Activated CD4-positive, alpha-beta T cell treated with anti-CD3 and anti-CD28 coated beads, Interleukin-2, amount 50 U/mL, for 24 hours (primary cell): ENCODE results near the gene OR6F1.
"Not testable (repeated sequence)": the region's sequence is repeated elsewhere in the genome, so short reads cannot be mapped to it uniquely, and the experiment has no call there.

Source experiments
- DNase-seq, 2 donors: peaks; one replicate each; pipeline ENCODE4 v3.0.0-alpha.2; 2020; ENCODE audit warnings: low read depth in 1 of 2, low spot score in 1 of 2

Gene OR6F1

DNA sequence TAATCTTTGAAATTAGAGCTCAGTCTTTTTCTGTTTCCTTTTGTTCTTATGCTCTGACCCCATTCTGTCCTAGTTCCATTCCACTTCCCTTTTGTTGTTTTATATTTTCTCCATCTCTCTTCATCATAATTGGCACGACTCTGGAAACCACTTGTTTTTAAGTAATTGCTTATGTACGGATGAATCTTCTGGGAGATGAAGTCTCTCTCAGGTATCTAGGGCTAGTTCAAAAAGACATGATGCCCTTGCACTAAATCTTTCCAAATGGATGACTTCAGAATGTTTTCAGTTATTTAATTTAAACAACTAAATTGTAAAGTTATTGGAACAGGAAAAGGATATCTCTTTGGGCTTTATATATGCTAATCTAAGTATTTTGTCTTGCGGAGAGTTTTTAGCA is at the start of gene OR6F1:
Gene OR6F1, minus strand, starts transcription at position 101 of the 400 bp plus-strand sequence. CDS start 3,891 bp downstream, outside the sequence.
- no peak for DNase-seq

DNA sequence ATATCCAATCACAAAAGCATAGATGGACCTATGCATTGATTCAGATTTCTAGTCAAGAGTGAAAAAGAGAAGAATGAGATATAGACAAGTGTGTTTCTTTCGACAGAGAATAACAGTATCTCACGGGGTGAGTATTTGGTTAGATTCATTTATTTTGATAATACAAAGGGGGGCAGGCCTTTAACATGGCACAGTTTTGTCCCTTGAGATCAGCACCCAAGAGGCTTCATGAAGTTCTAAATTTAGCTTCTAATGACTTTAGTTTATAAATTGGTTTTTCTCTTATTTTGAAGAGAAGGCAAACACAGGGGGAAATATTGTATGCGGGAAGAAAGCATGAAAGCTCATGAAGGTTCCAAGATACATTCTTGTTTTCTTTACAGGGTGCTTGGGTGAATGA is 44.0 kb upstream of the OR6F1 start, which contains the start of gene OR1C1:
Gene OR1C1, minus strand, starts transcription at position 101 of the 400 bp plus-strand sequence. CDS start 2,150 bp downstream, outside the sequence.
- no peak for DNase-seq

DNA sequence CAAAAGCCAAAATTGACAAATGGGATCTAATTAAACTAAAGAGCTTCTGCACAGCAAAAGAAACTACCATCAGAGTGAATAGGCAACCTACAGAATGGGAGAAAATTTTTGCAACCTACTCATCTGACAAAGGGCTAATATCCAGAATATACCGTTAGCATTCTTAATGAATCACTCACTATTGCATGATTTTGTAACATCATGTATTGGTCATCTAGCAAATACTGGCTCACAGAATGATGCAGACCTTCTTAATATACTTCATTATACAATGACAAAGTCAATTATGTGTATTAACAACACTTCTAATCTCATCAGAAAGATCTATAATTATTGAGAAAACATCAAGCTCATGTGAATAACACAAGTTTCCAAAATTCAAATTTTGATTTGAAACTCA is 37.9 kb upstream of the OR6F1 start:
- not testable (repeated sequence) for DNase-seq

DNA sequence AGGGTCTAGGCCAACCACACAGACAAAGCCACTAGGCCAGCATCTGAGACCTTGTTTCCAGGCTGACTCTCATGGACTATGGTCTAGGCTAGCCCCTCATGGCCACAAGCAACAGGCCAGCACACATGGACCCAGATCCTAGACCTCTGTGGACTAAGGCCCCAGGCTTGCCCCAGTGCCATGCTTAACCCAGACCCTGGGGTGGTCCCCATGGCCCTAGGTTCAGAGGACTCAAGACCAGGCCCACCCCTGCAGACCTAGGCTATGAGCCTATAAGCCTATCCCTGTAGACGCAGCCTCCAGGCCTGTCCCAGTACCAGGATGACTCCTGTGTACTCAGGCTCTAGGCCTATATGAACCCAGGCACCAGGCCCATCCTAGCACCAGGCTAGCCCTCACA is 33.4 kb upstream of the OR6F1 start:
- DNase-seq = no peak

DNA sequence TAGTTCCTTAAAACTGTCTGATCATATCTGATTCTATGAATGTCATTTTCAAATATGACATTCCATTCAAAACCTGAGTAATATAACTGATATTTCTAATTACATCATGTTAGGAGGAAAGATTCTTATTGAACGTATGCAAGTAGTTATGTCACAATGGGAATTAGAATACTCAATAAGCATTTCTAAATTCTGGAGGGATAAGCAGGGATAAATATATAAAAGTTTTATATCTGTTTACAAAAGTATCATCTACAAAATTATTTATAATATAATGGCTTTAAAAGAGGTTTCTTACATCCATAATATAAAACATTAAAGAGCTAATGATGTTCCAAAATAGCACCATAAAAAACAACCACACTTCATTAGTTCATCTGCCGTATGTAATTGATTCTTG is 31.6 kb upstream of the OR6F1 start, which contains the start of gene OR14A2:
Gene OR14A2, minus strand, starts transcription at position 101 of the 400 bp plus-strand sequence.
- DNase-seq = no peak

DNA sequence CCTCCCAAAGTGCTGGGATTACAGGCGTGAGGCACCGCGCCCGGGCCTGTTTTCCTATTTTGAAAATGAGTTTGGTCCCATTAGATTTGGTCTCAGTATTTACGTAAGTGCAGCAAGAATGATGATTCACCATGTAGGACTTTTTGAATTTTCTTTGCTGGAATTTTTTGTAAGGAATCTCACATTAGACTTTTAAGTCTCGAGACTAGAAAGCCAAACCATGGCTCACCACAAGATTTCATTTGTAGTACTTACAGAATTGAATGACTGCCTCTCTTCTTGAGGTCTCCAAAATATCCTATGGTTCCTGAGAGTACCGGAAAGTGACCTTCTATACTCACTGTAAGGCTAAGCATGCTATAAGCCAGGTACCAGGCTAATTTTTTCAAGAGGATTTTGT is 31.2 kb upstream of the OR6F1 start:
- no peak for DNase-seq

DNA sequence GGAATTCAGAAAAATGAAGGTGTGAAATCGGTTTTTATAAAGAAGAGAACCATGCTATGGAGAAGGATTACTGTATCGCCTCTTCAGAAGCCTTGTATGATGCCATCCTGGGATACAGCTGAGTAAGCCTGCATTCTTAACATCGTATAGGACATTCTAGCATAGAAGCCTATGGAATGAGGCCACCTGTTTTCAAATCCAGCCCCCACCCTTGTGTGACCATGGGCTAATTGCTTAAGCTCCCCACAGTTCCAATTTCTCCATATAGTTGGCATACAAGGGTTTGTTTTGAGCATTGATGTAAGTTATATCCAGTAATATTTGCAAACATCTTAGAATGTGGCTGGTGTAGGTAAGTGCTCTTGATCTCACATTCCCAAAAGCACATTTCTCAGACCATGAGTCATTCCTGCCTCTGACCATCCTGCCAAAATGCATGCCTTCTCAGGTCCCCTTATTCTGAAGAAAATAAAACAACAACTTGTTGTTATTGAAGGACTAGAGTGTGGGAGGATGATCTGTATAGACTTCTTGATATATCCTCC is 30.0 kb upstream of the OR6F1 start:
- no peak for DNase-seq

DNA sequence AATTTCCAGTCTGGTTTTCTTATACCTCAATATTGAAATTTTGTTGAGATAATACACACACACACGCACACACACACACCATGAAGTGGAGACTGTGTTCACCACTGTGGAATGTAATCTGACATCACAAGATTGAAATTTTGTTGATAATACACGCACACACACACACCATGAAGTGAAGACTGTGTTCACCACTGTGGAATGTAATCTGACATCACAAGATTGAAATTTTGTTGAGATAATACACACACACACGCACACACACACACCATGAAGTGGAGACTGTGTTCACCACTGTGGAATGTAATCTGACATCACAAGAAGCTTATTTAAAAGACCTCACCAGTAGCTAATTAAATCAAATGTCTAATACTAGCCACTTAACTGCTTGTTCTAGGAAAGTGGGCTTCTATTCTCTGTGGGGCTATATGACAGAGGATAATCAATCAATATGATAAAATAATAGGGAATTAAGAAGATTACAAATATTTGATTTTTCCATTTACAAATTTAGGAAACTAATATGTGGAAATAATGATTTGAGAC is 25.8 kb upstream of the OR6F1 start:
- not testable (repeated sequence) for DNase-seq

DNA sequence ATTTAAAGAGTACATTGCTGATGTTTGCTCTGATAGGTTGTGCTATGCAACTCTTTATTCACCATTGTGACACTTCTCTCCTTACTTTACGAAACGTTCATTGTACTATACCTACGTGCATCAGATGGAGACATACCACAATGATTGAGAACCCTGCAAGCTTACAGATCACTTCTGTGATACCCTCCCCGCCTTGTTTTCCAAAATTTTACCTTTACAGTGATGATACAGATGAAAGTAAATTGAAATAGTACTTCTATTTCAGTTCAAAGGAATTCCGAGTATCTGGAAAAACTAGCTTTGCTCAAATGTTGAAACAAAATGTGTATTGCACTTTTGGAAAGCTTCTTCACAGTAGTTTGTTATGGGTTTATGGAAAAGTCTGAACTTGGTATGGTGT is 25.3 kb upstream of the OR6F1 start:
- no peak for DNase-seq

DNA sequence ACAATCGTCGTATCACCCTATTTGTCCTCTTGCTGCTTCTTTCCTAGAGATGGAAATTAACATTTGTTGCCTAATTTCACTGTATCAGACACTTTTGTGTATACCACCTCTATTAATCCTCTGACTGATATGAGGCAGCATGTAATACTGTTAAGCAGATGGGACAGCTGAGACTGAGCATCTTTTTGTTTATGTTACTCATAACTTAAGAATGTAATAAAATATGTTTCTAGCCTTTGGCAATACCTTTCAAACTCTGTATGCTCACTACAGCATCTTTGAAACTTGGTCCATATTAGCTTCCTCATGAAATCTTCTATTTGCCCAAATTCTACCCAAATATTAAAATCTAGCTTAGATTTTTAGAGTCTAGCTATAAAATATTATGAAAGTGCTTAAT is 24.3 kb upstream of the OR6F1 start:
- DNase-seq = no peak

DNA sequence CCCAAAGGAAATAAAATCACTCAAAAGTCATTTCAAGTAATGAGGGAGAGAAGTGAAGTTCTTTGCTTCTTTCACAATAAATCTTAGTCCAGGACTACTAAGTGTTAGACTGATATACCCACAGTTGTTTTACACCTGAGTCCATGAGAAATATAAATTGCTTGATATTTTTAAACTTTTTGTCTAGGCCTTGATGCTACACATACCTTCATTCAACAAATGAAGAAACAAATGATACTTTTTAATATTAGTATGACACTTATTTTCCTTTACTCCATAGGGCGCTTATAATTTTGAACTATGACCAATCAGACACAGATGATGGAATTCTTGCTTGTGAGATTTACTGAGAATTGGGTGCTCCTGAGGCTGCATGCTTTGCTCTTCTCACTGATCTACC is 21.9 kb upstream of the OR6F1 start, which contains the start of gene OR14K1:
Gene OR14K1, plus strand, starts transcription at position 301 of the 400 bp plus-strand sequence. Its CDS starts 0 bp downstream, at position 301.
- no peak for DNase-seq

DNA sequence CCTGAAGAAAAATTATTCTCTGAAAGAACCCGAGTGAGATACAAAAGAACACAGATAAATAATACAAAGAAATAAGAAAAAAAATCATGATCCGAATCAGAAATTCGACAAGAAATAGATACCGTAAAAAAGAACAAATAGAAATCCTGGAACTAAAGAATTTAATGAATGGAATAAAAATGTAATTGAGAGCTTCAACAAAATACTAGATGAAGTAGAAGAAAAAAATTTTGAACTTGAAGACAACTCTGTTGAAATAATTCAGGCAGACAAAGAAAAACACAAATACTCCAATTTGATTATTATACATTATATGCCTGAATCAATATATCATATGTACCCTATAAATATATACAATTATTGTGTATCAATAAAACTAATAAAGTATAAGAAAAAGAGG is 4.8 kb upstream of the OR6F1 start:
- no peak for DNase-seq

DNA sequence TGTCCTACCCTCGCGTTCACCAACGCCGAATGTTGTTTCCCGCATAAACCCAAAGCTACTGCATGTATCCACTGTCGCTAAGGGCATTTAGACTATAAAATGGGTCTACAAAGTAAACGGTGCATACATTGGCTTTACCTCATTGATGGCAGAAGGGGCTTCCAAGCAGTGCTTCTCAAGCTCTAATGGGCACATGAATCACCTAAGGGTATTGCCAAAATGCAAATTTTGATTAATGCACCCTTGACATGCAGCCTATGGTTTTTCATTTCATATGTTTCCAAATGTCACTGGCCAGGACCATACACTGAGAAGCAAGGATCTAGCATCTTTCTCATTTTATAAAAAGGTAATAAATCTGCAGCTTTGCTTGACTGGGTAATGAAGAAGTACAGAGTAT is 2.7 kb downstream of the OR6F1 start:
- DNase-seq = no peak

DNA sequence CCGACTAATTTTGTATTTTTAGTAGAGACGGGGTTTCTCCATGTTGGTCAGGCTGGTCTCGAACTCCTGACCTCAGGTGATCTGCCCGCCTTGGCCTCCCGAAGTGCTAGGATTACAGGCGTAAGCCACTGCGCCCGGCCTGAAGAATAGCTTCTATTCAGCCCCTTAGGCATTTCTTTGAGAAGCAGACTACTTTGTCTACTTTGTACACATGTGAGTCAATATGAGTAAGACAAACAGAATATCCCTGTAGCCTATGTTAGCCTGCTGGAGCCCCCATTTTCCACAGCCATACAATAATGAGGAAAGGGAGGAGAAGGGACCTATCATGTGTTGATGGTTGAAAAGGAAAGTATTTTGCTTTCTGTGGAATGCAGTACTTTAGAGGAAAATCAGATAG is 5.8 kb downstream of the OR6F1 start:
- DNase-seq = not testable (repeated sequence)

DNA sequence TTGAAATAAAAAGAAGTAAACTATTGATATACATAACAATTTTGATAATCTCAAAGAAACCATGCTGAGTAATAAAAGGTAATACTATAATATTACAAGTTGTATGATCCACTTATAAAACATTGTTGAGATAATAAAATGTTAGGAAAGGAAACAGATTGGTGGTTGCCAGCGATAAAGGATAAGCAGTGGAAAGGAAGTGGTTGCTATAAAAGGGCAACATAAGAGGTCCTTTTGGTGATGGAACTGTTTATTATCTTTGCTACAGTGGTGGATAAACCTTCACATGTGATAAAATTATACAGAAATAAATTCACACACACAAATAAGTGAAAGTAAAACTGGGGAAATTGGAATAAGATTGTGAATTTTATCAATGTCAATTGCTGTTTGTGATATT is 15.1 kb downstream of the OR6F1 start:
- DNase-seq = no peak

DNA sequence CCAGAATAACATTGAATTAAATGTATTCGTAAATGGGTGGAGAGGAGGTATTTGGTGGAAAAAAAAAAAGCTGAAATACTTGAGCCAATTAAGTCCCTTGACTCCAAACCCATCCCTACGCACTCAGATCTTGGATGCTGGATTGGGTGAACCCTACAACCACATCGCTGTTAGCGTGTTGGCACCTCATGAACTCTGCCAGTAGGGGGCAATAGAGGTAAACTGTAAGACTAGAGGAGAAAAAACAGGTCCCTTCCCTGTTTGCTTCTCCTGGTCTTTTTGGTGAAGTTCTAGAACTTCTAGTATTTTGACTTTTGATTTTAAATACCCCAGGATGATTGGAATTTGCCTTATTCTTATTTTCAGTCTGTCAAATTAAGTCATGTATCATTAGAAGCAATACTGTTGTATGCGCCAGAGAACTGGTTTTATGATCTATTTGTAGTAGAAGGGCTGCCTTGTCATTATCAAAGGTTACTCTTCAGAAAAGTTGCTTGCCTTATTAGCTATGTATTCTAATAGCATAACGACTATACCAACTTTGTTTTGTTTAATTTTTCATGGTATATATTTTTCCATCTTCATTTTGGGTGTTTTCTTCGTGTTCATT is 35.1 kb downstream of the OR6F1 start:
- peak in 1 of 2 donors; percentile 29 for DNase-seq

DNA sequence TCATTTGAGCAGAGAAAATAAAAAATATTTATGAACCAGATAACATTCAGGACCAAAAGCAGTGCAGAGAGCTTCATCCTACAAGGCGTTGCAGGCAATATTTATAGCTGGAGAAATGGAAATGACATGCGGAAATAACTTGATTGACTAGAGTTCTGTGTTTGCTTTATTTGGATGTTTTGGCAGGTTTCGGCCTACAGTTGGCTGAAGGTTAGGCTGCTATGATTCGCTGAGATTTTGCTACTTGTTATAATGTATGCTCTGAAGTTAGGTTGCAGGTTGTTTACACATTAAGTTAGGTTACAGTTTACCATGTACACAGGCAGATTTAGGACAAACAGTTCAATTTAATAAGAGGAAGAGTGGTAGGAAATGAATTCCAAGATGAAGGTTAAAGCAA is 36.3 kb downstream of the OR6F1 start:
- no peak for DNase-seq

DNA sequence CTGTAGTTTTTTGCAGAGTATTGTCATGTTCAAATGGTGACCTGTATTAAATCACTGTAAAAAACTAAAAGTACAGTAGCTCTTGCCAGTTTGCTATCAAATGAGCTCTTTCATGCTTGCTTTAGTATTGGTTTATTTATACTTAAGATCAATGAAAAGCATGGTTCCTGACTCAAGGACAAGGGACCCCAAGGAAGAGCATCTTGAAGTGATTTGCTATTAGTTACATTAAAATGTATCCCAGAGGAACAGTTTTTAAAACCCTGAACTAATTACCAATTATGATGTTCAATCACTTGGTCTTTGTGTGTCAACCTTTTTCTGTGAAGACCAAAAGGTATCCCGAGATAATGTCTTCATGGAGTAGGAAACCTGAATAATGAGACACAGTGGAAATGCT is 36.8 kb downstream of the OR6F1 start, which contains the start of gene OR13G1:
Gene OR13G1, minus strand, starts transcription at position 101 of the 400 bp plus-strand sequence. CDS start 6,698 bp downstream, outside the sequence.
- DNase-seq = no peak

DNA sequence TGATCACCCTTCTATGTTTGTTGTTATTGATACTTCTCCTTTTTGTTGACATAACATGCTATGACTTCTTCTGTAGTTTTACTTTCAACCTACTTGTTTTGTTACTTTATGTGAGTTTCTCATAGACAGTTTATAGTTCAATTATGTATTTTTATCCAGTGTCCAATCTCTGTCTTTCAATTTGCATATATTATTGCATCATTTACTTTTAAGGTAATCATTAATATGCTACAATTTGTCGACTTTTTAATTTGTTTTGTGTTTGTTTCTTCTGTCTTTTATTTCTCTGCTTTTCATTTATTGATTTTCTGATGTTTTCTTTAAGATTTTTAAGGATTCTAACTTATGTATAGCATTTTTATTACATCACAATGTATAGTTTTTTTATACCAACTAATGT is 47.2 kb downstream of the OR6F1 start:
- DNase-seq = no peak
